GM21423 (cell line): Measurements from ENCODE around the gene CCDC34.
A peak's percentile ranks its signal among the peaks of the same experiment; 100 is the strongest.

Source experiments
- ATAC-seq: cut with Tn5 transposase; IDR thresholded peaks from one replicate; pipeline ENCODE4 v1.9.1; 2021; ENCODE audit warnings: mild to moderate bottlenecking, moderate library complexity; ENCODE audit not compliant: unreplicated experiment

CCDC34 gene, protein sequence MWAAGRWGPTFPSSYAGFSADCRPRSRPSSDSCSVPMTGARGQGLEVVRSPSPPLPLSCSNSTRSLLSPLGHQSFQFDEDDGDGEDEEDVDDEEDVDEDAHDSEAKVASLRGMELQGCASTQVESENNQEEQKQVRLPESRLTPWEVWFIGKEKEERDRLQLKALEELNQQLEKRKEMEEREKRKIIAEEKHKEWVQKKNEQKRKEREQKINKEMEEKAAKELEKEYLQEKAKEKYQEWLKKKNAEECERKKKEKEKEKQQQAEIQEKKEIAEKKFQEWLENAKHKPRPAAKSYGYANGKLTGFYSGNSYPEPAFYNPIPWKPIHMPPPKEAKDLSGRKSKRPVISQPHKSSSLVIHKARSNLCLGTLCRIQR

DNA sequence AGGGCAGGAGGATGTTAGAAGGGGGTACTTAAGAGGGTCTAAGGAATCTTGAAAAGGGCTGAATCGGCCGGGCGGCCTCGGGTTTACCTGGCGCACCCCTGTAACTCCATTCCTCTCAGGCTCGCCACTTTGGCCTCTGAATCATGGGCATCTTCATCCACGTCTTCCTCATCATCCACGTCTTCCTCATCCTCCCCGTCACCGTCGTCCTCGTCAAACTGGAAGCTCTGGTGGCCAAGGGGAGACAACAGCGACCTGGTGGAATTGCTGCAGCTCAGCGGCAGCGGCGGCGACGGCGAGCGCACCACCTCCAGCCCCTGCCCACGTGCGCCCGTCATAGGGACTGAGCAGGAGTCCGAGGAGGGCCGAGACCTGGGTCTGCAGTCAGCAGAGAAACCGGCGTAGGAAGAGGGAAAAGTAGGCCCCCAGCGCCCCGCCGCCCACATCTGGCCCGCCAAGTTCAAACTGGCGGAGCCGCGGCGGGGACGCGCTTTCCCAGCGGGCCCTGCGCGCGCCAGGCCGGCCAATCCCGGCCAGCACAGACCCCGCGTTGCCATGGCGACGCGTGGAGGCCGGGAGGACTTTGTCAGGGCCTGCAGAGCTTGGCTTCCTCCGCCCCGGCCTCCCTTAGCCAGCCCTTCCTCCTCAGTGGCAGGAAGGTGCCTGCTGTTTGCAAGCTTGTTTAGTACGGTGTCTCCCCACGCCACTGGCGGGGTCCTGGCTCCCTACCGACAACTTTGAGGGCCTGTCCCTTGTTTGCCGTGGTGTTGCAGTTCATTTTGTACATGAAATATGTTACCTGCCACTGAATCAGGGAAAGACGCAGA lies at the start of gene CCDC34:
TSS of gene CCDC34 (minus strand) at position 467 of the 827 bp plus-strand sequence. CDS start at position 446, 21 bp downstream.
- ATAC-seq = peak; percentile 100

DNA sequence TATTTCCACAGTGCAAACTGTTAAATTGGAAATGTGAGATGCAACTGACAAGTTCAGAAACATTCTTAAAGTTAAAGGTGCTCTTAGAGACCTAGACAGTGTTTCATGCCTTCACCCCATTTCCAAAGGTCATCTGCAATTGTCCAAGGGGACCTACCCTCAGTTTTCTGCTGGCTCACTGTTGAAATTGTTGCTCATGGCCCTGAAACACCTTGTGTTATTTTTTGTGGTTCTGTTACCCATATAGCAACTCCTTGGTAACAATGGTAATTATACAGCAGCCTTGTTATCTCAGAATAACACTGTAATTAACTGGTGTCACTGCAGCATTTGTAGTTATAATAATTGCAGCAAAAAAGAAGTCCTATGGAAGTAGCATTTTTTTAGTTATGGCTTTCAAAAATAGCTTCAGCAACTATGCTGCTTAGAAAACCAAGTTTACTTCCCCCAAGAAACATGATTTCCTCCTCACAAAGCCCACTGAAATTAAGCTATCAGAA lies 49.2 kb upstream of the CCDC34 start:
- no peak for ATAC-seq

DNA sequence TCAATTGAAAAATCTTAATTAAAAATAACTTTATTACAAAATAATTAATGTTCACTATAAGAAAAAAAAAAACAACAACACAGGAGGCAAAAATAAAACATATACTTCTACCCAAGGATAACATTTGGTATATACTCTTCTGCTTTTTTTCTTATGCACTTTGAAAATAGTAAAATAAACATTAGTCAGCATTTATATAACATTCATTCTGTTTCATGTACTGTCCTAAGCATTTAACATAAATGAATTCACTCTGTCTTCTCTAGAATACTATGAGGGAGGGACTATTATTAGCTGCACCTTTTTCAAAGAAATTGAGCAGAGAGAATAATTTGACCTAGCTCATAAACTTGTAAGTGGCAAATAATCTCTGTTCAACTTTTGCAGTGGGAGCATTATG lies 48.3 kb upstream of the CCDC34 start:
- ATAC-seq = no peak

DNA sequence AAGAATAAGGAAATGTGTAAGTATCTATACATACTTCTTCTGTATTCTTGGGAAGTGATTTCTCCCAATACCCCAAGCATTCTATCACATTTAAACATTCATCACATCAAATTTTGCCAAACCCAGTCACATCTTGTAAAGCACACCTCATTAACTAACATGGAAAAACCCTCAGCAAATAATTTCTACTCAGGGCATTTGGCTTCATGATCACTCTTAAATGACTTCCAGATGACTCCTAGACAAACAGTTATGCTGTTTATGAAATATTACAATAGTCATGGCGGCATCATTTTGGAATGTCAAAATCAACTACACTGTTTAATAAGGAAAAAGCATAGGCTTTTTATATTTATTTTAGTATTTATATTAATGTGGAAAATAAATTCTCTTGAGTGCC lies 47.3 kb upstream of the CCDC34 start:
- ATAC-seq = no peak

DNA sequence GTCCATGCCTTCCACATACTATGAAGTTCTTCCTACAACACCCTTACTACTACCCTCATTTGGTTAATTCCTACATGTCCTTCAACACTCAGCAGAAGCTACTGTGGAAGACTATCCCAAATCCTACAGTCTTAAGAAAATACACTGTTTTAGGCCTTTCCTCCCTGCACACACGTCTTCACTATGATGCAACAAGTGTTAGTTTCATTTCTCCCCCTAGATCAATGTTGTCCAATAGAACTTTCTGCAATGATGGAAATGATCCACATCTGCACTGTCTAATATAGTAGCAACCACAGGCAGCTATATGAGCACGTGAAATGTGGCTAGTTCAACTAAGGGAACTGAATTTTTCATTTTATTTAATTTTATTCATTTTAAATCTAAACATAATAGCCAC lies 46.7 kb upstream of the CCDC34 start:
- no peak for ATAC-seq

DNA sequence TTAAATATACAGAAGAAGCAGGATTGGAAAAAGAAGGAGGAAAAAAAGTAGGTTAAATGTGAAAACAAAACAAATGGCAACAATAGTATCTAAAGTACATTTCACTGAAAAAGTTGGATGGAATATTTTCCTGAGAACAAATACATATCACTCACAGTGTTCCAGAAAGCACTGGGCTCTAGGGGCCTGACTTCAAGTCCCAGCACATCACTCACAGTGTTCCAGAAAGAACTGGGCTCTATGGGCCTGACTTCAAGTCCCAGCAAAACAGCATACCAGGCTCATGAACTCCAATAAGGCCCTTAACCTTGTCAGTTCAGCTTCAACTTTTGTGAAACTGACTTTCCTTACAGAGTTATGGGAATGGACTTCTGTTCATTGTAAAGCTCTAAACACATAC lies 46.0 kb upstream of the CCDC34 start:
- ATAC-seq = no peak

DNA sequence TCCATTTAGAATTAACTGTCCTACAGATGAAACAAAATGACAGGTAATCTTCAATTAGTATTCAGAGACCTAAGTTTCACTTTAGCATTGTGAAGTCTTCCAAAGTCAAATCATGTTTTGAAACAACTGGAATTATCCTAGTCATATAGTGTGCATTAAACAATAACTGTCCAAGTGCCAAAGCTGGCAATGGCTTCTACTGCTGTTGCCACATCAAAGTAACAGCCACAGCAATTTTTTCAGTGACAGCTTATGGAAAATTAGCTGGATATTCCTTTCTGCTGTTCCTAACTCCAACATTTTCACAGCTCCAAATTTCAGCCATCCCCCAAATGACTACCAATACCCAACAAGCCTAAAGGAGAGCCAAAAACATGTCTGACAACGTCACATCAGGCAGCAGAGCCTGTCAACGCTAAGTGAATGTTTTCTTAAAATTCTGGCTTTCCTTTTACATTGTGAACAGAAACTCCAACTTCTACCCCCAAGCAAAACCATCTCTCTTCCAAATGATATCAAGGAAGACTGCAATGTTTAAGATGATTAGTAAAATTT lies 45.3 kb upstream of the CCDC34 start:
- no peak for ATAC-seq

DNA sequence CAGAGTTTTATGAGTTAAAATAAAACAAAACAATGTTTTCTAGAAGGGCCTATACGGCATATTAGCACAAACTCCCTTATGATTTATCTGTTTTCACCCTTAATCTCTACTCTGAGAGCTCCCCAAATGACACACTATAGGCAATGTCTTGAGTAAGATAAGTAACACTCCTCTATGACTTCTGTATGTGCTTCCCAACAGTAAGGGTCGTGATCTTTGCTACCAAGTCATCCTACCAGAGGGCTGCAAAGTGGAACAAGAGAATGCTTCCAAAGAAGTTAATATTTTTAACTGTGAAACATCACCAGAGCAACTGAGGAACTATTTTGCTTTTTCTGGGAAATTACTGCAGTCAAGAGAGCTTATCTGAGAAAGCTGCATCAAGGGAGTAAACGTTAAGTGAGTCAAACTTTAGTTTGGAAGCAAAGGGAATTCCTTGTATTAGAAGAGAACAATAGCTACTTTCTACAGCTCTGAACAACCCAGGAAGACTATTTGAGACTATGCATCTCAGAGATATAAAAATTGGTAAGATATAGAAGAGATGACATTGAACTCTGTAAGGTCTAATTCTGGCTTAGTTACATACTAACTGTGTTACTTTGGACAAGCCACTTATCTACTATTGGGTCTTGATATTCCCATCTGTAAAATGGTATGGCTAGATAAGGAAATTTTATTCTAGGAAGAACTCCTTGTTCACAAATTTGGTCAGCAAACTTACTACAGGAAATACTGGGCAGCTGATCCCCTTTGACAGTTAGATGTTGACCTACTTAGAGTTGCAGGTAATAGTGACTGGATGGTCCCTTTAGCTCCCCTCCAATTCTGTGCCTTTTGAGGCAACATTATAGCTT lies 43.7 kb upstream of the CCDC34 start:
- ATAC-seq = no peak

DNA sequence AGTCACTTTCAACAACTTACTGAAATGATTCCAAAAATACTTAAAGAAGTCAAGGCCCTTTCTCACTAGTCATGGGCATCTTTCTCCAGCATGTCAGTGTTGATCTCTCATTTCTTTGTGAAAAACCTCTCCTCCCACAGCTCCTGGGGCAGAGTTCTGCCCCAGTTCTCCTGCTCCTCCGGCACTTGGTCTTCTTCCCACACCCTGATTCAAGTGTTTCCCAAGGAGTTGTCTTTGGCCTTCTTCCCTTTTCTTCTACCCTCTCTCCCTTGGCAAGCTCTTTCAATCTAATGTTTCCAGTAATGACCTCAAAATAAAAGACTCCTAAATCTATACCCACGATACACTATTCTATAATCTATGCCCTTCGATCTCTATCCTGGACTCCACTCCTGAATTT lies 42.1 kb upstream of the CCDC34 start:
- ATAC-seq = no peak

DNA sequence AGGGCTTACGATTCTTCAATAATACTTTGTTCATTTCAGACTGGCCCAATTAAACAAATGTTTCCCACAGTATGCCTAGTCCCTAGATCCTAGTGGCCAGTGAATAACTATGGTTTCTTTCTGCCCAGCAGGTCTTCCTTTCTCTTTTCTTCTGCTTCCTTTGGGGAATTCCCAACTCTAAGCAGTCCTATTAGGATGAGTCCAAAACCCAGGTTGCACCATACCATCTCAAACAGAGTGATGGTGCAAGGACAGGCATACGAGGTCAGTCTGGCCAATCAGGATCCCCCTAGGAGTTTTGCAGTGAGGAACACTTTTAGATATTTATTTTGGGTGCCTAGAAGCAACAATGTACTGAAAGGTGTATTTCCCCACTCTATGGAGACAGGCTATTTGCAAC lies 41.4 kb upstream of the CCDC34 start:
- ATAC-seq = no peak

DNA sequence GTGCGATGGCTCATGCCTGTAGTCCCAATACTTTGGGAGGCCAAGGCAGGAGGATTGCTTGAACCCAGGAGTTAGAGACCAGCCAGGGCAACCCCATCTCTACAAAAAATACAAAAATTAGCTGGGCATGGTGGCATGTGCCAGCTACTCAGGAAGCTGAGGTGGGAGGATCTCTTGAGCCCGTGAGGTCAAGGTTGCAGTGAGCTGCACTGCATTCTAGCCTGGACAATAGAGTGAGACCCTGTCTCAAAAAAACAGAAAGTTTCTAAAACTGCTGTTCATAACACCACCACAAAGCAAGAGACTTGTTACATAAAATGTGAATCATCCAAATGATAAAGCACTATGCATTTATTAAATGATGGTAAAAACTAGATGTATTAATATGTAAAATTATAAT lies 40.2 kb upstream of the CCDC34 start:
- ATAC-seq = no peak

DNA sequence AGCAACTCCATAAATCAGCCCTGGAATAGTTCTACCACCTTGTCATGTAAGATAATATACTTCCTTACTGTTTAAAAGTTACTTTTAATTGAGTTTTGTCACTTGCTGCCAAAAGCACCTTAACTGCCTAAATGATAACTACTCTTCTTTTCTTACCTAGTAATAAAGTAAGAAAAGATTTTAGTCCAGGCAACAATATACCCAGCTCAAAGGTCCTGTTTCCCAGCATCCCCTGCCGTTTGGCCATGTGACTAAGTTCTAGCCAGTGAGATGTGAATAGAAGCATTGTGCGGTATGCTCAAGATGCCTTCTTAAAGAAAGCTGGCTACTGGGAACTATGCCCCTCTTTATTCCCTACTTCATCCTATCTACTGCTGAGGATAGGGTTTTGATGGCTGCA lies 39.4 kb upstream of the CCDC34 start:
- no peak for ATAC-seq

DNA sequence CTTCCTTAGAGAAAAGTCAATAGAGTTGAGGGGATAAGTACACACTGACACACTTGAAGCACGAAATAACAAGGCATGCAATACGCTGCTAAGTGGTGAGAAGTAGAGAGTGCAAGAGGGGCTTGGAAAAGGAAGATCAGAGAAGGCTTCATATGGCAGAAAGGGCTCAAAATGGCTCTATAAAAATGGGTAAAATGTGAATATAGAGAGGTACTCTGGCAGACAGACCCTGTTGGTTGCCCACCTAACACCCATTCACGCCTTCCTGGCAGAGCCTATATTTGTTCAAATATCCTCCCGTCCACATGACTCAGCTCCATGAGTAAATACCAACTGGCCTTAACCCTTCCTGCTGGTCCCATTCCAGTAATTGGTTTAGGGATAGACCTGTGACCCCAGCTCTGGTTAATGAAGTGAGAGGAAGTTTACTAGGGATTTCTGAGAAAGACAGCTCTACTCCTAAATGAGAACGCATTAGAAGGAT lies 38.9 kb upstream of the CCDC34 start:
- no peak for ATAC-seq

DNA sequence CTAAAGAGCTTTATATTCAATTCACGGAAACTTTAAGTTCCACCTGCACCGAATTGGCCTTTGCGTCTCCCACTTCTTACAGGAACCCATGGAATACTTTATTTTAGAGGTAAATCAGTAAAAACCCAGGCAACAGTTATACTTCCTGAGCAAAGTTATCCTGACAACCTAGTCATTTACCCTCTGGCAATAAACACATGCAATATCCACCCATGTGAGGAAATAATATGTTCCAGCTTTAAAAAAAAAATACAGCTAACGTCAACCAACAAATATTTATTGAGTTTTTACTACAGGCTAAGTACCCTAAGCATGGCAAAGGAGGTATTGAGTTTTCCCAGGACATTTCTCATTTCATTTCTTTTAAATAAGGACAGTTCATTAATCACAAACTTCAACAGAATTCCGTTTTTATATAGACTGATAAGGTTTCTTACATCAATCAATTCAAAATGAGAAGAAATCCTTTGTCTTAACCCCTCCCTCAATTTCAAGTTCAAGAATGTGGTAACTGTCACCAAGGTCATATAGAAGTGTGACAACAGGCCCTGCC lies 38.3 kb upstream of the CCDC34 start:
- no peak for ATAC-seq

DNA sequence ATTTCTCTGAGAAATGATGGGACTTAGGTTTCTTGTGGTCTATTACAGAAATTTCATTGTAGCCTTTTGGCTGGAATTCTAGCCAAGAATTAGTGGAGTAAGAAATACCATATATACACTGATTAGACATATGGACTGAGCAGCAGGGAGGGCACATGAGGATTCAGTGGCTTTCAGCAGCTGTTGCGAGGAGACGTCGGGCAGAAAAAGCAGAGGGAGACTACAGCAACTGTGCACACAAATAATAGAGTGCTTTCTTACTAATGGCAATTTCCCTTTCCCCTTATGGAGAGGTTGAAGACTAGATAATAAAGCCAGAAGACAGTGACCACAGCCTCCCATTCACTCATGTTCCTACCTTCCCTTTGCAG lies 35.4 kb upstream of the CCDC34 start:
- ATAC-seq = no peak

DNA sequence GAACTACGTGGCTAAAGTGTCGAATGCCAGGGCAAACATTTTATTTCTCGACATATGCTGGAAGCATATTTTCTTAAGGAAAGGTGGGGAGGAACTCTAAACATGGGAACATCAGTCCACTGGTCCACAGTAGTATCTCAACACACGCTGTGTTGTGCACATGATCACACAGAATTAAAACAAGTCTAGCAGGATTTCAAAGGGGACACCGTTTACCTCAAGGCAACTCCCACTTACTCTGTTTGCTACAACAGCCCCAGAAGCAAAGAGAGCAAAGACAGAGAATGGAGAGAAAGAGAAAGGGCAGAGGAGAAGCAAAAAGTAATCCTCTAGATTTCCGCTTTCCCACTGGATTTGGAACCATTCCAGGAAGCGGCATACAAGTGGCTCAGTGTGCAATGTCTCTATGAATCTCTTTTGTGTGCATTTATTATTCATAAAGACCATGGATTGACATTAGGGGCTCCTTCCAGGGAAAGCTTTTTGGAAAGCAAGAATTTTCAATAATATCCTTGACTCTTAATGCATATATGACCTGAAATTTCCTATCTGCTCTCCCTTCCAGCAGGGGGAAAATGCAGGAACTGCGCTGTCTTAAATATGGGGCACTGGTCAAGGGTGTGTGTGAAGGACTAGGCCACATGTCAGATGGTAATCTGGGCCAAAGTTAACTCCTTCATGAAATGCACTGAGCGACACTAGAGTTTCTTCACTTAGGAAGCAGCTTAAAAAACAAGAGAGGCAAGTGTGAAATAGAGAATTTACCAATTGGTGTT lies 34.8 kb upstream of the CCDC34 start:
- no peak for ATAC-seq

DNA sequence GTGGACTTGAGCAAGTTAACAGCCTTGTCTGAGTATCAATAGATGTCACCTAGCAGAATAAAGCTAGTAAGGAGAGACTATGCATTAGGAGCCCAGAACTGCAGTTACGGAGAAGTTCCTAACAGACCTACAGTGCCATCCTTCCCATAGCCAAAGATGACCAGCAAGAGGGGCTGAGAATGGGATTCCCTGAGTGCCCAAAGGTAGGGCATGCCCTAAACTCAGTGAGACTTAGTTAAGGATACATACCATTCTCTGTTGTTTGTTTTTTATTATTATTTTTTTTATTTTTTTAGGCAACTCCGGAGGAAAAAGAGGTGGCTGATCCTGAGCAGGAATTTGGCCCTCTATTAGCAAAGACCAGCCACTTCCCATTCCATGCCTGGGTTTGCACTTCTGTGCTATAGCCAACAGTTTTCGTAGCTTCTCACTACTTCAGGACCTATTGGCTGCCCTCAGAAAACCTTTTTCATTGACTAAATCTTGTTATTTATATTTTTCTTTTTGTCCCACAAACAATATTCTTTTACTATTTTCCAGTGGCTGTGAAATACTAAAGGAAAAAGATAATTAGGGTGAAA lies 33.3 kb upstream of the CCDC34 start:
- no peak for ATAC-seq

DNA sequence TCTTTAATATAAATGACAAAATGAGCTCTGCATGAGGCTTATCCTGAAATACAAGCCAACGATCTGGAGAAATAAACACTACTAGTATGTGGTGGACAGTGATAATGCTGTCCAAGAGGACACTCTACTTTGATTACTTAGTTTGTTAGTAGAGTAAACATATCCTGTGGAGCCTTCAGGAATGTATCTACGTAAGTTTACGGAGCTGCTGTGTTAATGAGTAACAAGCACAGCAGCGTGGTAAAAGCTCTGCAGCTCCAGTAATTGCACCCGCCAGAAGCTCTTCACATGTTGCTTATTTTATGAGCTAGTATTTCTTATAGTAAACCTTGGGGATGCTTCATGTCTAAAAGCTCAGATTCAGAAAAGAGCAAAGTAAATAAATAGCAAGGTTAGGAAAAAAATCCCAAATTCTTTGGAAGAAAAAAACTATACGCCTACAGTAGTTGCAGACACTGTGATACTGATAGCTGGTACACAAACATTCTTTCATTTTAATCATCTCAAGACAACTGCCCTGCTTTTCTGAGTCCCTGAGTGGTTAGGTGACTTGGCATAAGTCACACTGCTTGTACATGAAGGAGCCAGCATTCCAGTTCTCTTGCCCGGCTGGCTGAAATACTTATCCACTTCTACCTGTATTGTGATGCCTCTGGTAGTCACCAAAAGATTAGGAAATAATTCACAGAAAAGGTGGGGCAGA lies 32.7 kb upstream of the CCDC34 start:
- no peak for ATAC-seq

DNA sequence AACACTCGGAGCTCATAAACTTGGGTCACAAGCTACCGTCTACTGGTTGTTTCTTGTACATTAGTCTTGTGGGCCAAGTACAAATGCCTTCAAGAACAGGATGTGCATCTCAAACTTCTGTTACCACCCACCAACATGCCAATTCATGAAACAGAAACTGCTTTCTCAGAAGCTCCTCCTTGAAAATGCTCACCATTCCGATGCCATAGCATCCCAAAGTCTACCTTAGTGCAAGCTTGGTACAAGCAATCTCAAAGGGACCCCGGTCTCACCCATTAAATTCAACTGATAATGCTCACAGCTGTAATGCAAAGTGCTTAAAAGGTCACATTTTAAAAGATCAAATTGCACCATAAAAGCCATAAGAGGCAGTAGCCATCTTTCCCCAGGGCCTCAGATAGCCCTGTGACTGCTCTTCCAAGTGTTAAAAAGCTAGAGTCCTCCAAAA lies 31.8 kb upstream of the CCDC34 start:
- no peak for ATAC-seq
